Activated B cell treated with CpG ODN at 0.5 μM for 24 hours (primary cell): ENCODE results near the gene RBMS1. TPM values are rescaled to one million over a fixed set of nuclear protein-coding genes. Genes with fewer than 3 reads are reported as not detected.
"Not testable (repeated sequence)": the region's sequence is repeated elsewhere in the genome, so short reads cannot be mapped to it uniquely, and the experiment has no call there.

Source experiments
- ATAC-seq: fragments of 200-7000 bp; cut with Tn5 transposase; one replicate; pipeline ENCODE4 v1.10.0; 2021; ENCODE audit warnings: low read depth, mild to moderate bottlenecking, moderate library complexity
- CTCF ChIA-PET: fragments of 350-600 bp; sonication (Branson Sonifier 250); formaldehyde crosslinking; loops from one replicate; lab custom pipeline; 2021; ENCODE audit warnings: antibody characterized with exemption; lab: Charles Lee
- POLR2A ChIA-PET: fragments of 350-600 bp; sonication (Branson Sonifier 250); formaldehyde crosslinking; loops from one replicate; lab custom pipeline; 2021; ENCODE audit warnings: antibody characterized with exemption; lab: Charles Lee
- DNase-seq: peaks from one replicate; pipeline ENCODE4 v3.0.0; 2022
- H3K27ac Mint-ChIP-seq: one replicate; pipeline ENCODE4 v1.8.0; 2020; ENCODE audit warnings: mixed read lengths
- H3K27me3 Mint-ChIP-seq: one replicate; pipeline ENCODE4 v1.8.0; 2021; ENCODE audit warnings: mixed read lengths
- H3K36me3 Mint-ChIP-seq: one replicate; pipeline ENCODE4 v1.8.0; 2021; ENCODE audit warnings: low read depth, mixed read lengths
- H3K4me1 Mint-ChIP-seq: one replicate; pipeline ENCODE4 v1.8.0; 2021; ENCODE audit warnings: mixed read lengths
- H3K4me3 Mint-ChIP-seq: one replicate; pipeline ENCODE4 v1.8.0; 2020; ENCODE audit warnings: mild to moderate bottlenecking, mixed read lengths
- H3K9me3 Mint-ChIP-seq: one replicate; pipeline ENCODE4 v1.8.0; 2020; ENCODE audit warnings: mixed read lengths
- CTCF ChIP-seq: fragments of 200-600 bp; IDR thresholded peaks from one replicate; pipeline ENCODE4 v1.8.0; 2022; ENCODE audit warnings: antibody characterized with exemption, mild to moderate bottlenecking
- intact Hi-C: fragments of 100-400 bp; cut with micrococcal nuclease; formaldehyde crosslinking; loops from one replicate; pipeline ENCODE4 v1.15.1; 2024
- total RNA-seq: library from RNA; stranded (reverse); gene quantifications from 2 replicates; pipeline ENCODE4 v1.2.3, GENCODE V29; 2022

Gene RBMS1
- total RNA-seq, 1 donor from 2014 or later, result 30.9 TPM

DNA sequence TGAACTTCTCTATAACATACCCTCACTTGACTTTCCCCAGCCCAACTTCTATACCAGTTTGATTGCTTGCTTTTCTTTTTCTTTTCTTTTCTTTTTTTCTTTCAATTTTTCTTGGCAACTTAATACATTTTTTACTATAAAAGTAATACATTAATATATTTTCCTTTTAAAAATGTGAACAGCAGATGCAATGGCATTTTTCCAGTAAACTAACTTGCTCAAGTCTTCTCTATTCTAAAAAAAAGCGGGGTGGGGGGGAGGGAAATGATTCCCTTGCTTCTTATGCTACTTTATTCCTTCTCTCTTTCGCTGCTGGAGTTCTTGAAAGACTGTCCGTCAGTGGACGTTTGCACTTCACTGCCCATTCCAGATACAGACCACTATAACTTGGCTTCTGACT, 70.5 kb downstream of the RBMS1 start:
- no peak overlapping the region for H3K4me3 Mint-ChIP-seq
- DNase-seq (no peak), ATAC-seq (no peak)
- peaks cover 20% of the 10 kb centered on the region for H3K4me1 Mint-ChIP-seq
- TF ChIP-seq CTCF, result no peak
- peaks cover 4% of the 10 kb centered on the region for H3K27me3 Mint-ChIP-seq
- H3K36me3 Mint-ChIP-seq, result no peaks in the 10 kb centered on the region
- intact Hi-C loops, result no loop called here
- CTCF ChIA-PET, result no interaction called here
- POLR2A ChIA-PET, result interaction anchor here (0.6 kb wide), 1 partner anchor 286 kb away, joined by 4 read pairs; no protein-coding TSS in a partner anchor
- no peak overlapping the region for H3K27ac Mint-ChIP-seq
- no peaks in the 10 kb centered on the region for H3K9me3 Mint-ChIP-seq

GRCh38 chr2:160421646-160422501, 71.7 kb downstream of the RBMS1 start:
- H3K27me3 Mint-ChIP-seq, intact Hi-C loops, POLR2A ChIA-PET, CTCF ChIA-PET, DNase-seq, H3K9me3 Mint-ChIP-seq, ATAC-seq, H3K4me3 Mint-ChIP-seq, H3K36me3 Mint-ChIP-seq, H3K27ac Mint-ChIP-seq: not testable (repeated sequence)
- H3K4me1 Mint-ChIP-seq, result peaks cover 13% of the 10 kb centered on the region

- intact Hi-C loops, result no loop called here
- ATAC-seq (no peak), DNase-seq (no peak)
- no peaks in the 10 kb centered on the region for H3K9me3 Mint-ChIP-seq
- CTCF ChIA-PET, result no interaction called here
- H3K4me3 Mint-ChIP-seq, result no peak overlapping the region
- POLR2A ChIA-PET, result interaction anchor here (0.6 kb wide), 1 partner anchor 14 kb away, joined by 3 read pairs; no protein-coding TSS in a partner anchor
- no peak overlapping the region for H3K27ac Mint-ChIP-seq
- no peaks in the 10 kb centered on the region for H3K36me3 Mint-ChIP-seq
- no peak for TF ChIP-seq CTCF
- peaks cover 8% of the 10 kb centered on the region for H3K4me1 Mint-ChIP-seq
- H3K27me3 Mint-ChIP-seq, result peaks cover 4% of the 10 kb centered on the region
These were observed 72.9 kb downstream of the RBMS1 start for GRCh38 chr2:160420711-160421110.

DNA sequence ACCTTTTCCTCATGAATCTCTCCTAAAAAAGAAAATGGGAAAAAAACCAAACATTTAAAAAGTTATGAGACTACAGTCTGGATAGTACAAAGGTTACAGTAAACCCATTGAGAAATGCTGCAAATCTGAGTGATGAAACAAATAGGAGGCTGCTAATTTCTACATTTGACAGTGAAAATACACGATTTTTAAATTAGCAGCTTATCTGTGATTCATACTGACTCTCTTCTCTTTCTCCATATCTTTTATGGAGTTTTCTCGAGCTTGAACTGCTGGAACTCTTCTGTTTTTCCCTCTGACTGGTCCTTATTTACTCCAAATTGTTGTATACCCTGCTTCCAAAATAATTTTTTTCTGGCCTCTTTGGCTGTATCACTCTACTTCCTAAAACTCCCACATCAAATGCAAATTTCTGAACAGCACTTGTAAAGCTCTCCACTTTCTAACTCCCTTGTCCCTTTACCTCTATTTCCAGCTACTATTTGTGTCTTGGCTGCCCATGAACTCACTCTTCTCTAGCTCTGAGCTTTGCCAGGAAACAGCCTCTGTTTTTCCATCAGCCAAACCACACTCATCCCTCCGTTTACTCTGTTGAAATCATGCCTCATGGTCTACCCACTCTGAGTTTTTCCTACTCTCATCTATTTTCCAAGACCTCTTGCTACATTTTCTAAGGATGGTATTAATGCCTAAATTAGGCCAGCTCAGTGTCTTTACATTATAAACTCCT, 73.7 kb downstream of the RBMS1 start:
- H3K36me3 Mint-ChIP-seq, result no peaks in the 10 kb centered on the region
- ChIA-PET POLR2A (no interaction called here), CTCF (no interaction called here)
- H3K27ac Mint-ChIP-seq, result no peak overlapping the region
- no peak for DNase-seq
- TF ChIP-seq CTCF, result no peak
- H3K4me1 Mint-ChIP-seq, result peaks cover 8% of the 10 kb centered on the region
- H3K9me3 Mint-ChIP-seq, result no peaks in the 10 kb centered on the region
- H3K4me3 Mint-ChIP-seq, result no peak overlapping the region
- ATAC-seq, result no peak
- H3K27me3 Mint-ChIP-seq, result peaks cover 4% of the 10 kb centered on the region
- intact Hi-C loops, result no loop called here

DNA sequence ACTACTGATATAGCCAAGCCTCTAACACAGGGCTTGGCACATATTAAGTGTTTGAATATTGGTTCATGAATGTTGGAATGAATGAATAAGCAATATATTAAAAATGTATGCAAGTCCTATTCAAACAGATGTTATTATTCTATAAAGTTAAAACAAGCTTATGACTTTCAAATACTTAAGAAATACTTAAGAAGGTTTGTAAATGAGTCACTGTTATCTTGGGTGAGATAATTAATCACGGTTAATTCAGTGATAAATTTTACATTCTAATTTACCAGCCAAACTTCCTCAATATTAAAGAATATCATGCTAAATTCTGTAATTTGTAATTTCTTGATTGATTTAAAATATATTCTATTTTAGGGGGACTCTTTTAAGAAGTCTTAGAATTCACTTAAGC, 74.8 kb downstream of the RBMS1 start:
- ChIA-PET POLR2A (interaction anchor here (0.9 kb wide), 1 partner anchor 12 kb away, joined by 3 read pairs; no protein-coding TSS in a partner anchor), CTCF (no interaction called here)
- intact Hi-C loops, result no loop called here
- Mint-ChIP-seq H3K36me3 (no peaks in the 10 kb centered on the region), H3K9me3 (no peaks in the 10 kb centered on the region), H3K27me3 (peaks cover 9% of the 10 kb centered on the region), H3K4me1 (peaks cover 8% of the 10 kb centered on the region), H3K4me3 (no peak overlapping the region), H3K27ac (no peak overlapping the region)
- TF ChIP-seq CTCF, result no peak
- no peak for ATAC-seq
- DNase-seq, result no peak
